ENCODE data around the gene ADAM19.

Gene ADAM19

GRCh38 chr5:157596487-157596886 is 20.9 kb upstream of the ADAM19 start:
- DNase-seq (ENCODE audit: low read depth), result no peak

DNA sequence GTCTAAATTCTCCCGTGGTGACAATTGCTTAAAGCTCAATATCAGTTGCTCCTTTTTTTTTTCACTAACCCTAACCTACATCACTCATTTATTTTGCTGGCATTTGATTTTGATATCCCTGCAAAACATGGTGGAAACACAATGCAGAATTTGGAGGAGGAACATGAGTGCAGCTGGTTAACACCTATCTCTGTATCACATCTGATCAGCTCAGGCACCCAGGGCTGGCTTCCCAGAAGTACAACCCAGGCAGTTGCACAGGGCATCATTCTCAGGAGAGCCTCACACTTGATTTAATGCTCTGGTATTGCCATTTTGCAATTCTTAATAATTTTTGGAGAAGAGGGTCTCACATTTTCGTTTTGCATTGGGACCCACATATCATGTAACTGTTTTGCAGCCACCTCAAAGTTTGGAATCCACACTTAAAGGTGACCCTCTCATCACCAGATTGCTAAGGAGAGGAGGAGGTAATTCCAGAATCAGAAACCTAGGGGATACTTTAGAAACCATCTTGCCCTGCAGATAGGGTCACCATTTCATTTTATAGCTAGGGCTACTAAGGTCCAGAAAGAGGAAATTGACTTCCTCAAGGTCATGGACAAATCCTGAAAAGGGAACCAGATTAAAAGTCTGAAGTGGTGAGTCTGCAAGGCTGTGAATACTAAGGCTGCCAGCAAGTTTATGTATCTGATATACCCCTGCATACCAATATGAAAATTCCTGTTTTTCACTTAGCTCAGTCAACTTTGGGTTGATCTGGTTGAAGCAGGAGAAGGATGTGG is 19.3 kb upstream of the ADAM19 start:
- no peak for DNase-seq (ENCODE audit: low read depth)

DNA sequence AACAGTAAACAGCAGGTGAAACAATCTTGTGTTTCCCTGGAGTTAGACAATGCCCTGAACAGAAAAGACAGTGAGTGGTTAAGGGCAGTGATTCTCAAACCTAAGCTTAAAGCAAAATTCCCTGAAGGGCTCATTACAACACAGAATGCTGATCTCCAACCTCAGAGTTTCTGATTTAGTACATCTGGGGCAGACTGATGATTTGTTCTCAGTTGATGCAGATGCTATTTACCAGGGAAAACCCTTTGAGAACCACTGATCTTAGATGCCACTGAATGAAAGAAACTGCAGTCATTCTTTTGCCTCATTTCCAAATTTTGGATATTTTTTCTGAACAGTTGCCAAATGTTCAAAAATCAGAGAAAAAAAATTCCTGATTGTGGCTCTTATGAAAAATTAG is 18.7 kb upstream of the ADAM19 start:
- DNase-seq (ENCODE audit: low read depth), result no peak

DNA sequence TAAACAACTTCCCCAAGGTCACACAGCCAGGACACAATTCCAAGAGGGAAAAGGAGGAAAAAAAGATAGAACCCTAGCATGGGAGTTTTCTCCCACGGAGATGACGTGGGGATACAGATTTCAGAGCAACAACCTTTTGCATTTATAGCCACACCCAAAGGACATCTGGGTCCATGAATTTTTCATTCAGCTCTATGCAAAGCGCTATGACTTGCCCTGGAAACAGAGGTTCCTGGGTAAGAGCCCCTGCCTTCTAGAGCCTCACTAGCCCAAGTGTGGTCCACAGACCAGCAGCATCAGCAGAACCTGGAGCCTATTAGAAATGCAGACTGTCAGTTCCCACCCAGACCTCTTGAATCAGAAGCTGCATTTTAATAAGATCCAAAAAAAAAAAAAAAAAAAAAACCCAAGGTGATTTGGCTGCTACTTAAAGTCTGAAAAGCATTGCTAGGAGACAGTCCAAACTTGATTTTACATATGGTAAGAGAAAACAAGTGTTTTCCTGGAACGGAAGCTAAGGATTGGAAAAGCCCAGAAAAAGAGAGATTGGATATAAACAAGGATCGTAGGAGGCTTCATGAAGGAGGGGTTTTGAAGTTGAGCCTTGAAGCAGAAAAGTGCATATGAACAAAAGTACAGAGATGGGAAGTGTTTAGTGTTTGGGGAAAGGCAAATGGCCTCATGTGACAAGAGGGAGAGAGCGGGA is 17.6 kb upstream of the ADAM19 start:
- no peak for DNase-seq (ENCODE audit: low read depth)

- DNase-seq (ENCODE audit: low read depth), result no peak
Observed at GRCh38 chr5:157592594-157592993, 17.0 kb upstream of the ADAM19 start.

DNA sequence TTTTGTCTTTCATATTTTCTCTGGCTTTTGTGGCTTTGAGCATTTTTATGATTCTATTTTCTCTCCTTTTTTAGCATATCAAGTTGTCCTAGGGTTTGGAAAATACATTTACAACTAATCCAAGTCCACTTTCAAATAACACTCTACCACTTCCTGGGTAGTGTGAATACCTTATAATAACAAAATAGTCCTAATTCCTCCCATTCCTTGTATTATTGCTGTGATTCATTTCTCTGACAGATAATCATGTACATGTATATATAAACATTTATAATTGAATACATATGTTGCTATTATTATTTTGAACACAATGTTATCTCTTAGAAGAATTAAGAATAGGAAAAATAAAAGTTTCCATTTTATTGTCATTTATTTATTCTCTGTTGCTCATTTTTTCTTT is 14.9 kb upstream of the ADAM19 start:
- DNase-seq (ENCODE audit: low read depth), result no peak

- no peak for DNase-seq (ENCODE audit: low read depth)
Observed at GRCh38 chr5:157584628-157585027, 9.1 kb upstream of the ADAM19 start.

DNA sequence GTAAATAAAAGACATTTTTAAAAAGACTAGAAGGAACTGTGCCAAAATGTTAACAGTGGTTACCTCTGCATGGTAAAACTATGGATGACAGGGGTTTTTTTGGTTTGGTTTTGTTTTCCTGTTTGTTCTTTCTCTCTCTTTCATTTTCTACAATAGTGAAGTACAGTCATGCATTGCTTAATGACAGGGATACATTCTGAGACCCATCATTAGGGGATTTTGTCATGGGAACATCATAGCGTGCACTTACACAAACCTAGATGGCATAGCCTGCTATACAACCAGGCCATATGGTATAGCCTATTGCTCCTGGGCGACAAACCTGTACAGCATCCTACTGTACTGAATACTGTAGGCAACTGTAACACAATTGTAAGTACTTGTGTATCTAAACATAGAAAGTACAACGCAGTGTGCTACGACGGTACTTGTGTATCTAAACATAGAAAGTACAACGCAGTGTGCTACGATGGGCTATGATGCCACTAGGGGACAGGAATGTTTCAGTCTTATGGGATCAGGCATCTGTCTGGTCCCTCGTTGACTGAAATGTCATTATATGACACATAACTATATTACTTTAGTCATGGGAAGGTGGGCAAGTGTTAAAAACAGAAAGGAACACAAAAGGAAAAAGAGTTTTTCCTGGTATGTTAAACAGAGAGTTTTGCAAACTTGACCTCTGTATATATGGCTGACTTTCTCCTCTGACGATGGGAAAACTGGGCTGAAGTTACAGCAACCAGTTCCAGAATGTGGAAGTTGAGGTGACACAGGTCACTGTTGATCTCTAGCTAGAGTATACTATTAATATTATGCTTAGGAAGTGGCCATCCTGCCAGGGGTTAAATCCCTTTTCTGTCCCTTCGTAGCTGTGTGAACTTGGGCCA is 7.4 kb upstream of the ADAM19 start:
- DNase-seq (ENCODE audit: low read depth), result no peak

DNA sequence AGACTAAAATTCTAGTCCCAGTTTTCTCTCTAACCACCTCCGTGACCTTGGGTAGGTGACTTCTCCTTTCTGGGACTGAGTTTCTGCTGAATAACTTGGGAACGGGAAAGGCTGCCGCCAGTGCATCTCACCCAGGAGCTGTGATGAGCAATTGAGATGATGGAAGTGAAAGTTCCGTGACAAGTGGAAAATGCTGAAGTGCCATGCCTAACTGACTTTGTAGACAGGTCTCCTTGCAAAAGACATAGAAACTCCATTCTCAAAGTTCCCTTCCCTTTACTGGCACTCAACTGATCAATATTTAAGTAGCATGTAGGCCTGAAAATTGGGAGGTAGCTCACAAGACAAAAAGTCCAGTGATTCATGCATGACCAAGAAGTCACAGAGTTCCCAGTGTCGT is 6.3 kb upstream of the ADAM19 start:
- no peak for DNase-seq (ENCODE audit: low read depth)

GRCh38 chr5:157578079-157578780 is 2.7 kb upstream of the ADAM19 start:
- no peak for DNase-seq (ENCODE audit: low read depth)

GRCh38 chr5:157576678-157577077 is 1.1 kb upstream of the ADAM19 start:
- DNase-seq (ENCODE audit: low read depth), result no peak

DNA sequence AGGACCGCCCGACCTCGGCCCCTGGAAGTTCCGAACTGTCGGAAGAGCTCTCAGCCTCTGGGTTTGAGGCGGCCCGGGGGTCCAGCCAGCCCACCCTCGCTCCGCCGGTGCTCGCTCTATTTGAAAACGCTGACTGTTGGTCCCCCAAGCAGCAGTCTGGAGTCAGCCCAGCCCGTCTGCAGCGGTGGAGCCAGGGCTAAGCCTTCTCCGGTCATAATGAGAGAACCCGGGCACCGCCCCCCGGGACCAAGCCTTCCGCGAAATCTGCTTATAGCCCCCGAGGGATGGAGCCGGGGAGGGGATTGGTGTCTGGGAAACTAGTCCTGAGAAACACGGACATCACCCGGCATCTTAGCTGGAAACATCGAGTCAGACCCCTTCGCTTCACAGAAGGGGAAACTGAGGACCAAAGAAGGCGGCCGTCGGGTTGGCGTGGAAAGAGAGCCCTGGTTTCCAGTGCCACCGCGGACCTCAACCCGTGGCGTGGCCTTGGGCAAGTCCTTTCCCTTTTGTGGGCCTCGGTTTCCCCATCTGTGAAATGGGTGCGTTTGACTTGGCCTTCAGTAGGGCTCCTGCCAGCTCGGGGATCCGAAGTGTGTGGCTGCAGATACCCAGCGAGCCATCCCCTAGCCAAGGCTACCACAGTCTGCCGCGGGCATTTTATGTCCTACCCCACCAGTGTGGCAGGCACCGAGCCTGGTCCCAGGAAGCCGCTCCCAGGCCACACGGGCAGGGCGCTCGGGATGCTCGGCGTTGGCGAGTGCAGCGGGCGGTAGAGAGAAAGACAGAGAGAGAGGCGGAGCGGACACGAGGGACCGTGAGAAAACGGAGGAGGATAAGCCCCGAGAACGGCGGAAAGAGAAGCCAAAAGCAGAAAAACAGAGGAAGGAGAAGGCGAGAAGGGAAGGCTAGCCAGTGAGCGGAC is 857 bp downstream of the ADAM19 start:
- no peak for DNase-seq (ENCODE audit: low read depth)

DNA sequence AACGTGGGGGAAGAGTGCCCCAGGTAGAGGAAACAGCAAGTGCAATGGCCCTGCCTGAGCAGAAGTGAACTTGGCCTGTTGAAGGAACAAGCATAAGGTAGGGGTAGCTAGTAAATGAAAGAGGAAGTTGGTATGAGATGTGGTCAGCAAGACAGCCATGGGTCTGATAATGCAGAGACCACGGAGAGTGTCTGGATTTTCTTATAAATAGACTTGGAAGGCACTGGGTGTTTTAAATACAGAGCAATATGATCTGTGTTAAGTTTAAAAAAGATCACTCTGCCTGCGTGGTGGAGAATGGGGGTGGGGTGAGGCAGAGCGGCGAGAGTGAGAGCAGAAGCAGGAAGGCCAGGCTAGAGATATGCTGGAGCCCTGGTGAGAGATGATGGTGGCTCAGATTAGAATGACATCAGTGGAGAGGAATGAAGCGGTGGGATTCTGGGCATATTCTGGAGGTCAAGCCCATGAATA is 4.2 kb downstream of the ADAM19 start:
- DNase-seq (ENCODE audit: low read depth), result peak; percentile 91

GRCh38 chr5:157570531-157571200 is 4.9 kb downstream of the ADAM19 start:
- no peak for DNase-seq (ENCODE audit: low read depth)

- no peak for DNase-seq (ENCODE audit: low read depth)
Observed at GRCh38 chr5:157568720-157569119, 6.9 kb downstream of the ADAM19 start.

DNA sequence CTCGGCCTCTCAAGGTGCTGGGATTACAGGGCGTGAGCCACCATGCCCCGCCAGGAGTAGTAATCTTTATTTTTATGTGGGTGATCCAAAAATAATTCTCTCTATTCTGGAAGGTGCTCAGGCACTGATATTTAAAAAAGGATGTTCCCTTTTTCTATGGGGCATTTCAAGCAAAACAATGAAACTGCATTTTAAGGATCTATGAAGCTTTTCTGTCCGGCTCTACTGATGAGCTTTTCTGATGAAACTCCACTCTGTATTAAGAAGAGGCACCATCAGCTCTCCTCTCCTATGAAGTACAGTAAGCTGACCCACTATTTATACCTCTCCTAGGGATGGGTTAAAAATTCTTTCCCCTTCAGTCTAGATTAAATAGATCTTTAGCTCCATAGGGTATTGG is 7.4 kb downstream of the ADAM19 start:
- no peak for DNase-seq (ENCODE audit: low read depth)

GRCh38 chr5:157566902-157567489 is 8.6 kb downstream of the ADAM19 start:
- no peak for DNase-seq (ENCODE audit: low read depth)

- DNase-seq (ENCODE audit: low read depth), result no peak
Observed at GRCh38 chr5:157563929-157564716, 11.5 kb downstream of the ADAM19 start.

DNA sequence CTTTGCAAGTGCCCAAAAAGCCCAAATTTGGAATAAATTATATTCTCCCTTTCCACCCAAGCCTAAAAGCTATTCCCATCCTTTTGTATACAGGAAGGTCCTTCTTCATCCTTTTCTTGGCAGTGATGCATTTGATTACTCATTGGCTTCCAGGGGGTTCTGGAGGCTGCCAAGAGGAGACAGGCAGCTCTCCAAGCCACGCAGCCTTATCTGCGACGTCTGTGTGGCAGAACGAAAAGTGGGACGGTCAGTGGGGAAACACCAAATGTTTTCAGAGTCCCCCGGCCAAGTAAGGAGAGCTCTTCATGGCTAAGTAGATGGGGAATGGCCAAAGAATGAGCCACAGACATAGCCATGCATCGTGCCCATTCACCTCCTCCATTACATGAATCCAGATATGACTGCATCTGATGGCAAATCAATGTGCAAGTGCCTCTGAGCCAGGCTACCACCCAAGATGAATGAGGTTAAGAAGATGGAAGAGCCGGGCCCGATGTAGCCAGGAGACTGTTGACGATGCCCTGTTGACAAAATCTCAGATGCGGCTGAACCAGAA is 12.1 kb downstream of the ADAM19 start:
- no peak for DNase-seq (ENCODE audit: low read depth)

Measured in non-pigmented ciliary epithelial cell (primary cell).